GM21423 (cell line): ENCODE data around the gene IMPDH1.

Experiments used
- ATAC-seq: cut with Tn5 transposase; IDR thresholded peaks from one replicate; pipeline ENCODE4 v1.9.1; 2021; ENCODE audit warnings: mild to moderate bottlenecking, moderate library complexity; ENCODE audit not compliant: unreplicated experiment

Gene IMPDH1

DNA sequence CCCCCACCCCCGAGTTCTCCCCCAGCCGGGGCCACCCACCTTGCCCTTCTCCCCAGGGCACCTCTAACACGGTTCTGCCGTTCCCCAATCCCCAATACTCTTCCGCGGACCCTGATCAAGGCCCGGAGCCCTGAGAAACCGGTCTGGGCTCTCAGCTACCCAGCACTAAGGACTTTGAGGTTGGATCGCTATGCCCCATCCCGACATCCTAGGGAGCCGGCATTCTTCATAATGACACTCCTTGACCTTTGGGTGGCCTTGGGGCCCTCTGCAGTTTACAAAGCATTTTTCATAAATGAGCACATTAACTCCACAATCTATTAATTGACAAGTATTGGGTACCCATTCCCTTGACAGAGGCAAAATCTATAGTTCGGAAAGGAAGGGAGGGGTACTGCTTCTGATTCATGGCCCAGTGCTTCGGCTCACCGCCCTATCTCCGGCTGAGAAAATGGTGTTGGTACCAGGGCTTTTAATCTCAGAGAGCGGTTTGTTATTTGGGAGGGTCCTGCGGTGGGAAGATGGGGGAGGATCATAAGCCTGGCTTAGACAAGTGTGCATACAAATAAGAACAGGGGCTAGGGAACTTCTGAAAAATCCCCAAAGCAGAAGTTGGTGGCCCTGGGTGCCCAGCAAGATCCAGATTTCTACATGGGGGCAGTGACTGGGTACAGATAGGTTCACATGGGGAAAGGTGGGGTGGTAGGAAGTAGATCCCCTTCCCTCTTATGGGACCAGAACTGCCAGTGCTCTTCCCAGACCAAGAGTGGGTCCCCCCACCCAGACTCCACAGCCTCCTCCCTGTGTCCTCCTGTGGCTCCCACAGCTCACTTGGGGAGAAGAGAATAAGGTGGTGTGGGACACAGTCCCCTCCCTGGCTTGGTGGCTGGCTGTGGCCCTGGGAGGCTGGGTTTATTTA is 3.2 kb downstream of the IMPDH1 start:
- no peak for ATAC-seq

DNA sequence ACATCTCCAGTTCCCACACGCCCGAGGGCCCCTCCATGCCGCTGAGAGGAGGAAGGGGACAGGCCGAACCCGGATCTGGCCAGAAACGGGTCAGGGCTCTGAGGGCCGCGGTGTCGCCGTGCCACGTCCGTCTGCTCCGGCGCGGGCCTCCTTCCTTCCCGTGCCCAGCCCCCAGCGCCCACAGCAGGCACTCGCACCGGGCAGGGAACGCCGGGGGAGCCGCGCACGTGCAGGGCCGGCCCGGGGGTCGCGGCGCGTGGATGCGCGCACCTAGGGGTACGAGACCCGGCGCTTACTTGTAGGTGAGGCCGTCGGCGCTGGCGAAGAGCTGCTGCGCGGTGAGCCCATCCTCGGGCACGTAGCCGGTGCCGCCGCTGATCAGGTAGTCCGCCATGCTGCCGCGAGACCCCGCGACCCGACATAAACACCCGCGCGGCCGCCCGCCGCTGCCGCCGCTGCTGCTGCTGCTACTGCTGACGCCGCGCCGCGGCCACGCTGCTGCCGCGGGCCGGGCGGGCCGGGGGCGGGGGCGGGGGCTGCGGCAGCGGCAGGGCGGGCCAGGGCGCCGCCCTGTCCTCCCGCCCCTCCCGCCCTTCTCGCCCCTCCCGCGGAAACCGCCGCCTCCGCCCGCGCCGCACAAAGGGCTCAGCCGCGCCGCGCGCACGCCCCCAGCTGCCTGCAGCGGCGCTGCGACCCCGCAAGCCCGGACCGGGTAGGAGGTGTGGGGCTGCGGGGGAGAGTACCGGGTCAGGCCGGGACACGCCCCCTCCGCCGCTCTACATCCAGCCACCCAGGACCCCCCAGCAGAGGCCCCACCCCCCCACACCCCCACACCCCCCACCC is 4.1 kb downstream of the IMPDH1 start:
- ATAC-seq = no peak

DNA sequence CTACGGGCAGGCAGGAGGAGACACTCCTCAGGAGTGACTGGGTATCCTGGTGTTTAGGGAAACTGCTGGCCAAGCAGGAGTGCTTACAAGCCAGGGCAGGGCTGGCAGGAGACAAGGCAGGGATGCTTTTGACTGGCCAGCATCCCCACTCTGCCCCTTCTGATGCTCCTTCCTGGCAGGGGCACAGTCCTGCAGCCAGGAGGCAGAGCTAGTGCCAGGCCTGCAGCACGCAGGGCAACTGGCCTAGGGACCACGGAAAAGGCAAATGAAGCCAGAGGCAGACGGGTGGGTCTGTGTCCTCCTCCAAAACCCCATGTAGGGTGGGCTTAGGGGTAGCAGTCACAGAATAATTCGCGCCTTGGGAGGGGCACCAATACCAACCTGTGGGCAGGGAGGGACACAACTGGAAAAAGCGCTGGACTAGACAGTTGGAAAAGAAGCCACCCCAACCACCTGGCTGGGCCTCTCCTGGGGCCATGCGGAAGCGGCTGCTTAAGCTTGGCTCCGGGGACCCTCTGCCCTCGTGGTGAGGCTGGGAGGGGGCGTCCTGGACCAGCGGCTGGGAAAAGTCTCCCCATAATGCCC is 4.8 kb downstream of the IMPDH1 start:
- no peak for ATAC-seq

DNA sequence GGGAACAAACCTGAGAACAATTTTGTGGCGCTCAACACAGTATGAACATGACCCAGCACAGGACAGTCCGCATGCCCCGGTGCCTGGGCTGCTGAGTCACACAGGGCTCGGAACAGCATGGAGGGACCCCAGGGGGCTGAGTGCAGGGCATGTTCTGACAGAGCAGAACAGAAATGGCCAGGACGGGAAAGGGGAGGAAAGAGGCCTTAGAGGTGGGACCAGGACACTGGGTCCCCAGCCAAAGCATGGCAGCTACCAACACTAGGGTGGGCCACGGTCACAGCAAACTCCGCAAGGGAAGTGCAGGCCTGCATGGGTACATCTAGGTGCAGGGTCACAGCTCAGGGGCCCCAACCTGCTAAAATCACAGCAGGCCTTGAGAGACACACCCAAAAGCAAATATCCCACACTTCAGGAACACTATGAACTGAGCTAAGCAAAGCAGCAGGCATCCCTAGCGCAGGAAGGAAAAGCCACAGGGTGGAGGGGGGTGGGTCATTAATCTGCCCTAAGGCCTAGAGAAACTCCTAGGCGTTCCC is 5.6 kb downstream of the IMPDH1 start:
- ATAC-seq = no peak

DNA sequence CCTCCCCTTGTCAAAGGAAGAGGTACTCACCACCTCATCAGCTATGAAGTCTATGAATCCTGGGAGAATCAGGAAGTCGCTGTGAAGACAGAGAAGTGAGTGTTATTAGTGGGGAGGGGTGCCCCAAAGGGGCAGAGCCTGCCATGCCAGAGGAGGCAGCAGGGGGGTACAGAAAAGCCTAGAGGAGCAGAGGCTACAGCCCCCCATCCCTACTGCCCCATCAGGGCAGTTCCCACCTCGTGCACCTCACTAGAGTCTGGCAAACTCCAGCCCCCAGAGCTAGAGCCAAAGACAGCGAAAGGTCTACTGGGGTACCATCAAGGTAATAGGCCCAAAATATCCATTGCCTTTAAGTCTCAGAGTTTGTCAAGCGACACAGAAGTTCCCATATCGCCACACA is 6.1 kb downstream of the IMPDH1 start:
- no peak for ATAC-seq

DNA sequence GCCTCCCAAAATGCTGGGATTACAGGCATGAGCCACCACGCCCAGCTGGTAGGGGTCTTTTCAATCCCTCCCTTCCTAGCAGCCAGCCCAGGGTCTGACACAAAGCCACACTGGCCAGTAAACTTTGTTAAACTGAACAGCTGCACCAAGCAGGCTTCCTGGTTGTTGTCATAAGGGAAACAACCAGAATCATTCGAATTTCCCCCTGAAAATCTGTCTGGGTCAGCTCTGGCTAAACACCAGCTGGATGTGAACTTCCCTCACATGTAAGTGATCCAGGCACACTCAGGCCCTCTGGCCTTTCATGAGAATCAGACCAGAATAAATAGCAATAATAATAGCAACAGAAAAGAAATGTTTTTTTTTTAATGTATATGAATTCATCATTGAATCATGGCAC is 7.4 kb downstream of the IMPDH1 start:
- ATAC-seq = no peak

DNA sequence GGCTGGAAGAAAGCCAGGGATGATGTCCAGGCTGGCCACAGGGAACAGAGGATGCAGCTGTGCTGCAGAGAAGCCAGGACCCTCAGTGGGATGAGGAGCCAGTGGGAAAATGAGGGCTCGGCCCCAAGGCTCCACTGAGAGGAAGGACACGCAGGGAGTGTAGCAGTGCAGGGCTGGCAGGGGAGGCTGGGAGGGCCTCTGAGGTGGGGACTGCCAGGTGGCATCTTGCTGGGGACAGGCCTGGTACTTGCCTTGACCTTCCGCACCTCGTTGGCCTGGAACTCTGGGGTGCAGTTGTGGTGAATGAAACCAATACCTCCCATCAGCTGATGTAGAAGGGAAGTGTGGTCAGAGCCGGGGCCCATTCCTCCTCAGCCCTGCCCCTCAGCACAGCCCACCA is 9.2 kb downstream of the IMPDH1 start:
- ATAC-seq = no peak

DNA sequence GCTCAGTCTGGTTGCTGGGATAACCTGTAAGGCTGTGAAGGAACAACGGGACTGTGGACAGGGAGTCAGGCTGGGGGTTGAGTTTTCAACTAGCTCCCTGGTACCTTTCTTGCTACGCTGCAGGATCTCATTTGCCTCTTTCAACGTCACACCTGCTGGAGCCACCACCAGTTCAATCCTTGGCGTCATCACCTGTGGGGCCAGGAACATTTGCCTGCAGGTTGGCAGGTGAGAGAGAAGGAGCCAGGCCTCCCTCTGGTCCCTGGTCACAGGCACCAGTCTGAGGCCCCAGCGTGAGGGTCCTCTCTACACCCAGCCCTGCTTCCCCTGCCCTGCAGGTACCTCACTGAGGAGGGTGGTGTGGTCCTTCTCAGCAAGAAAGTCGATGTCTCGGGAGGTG is 9.8 kb downstream of the IMPDH1 start:
- no peak for ATAC-seq

DNA sequence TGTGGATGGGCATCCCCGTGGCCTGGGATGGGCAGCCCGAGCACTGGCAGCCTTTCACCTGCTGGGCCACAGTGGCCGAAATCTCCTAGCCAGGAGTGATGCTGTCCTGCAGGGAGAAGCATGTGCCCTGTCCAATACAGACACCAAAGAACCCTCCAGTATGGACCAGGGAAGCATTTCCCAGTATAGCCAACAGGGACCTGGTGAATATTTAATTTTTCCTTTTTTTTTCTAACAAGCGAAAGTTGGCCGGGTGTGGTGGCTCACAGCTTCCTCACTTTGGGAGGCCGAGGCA is 11.0 kb downstream of the IMPDH1 start:
- ATAC-seq = no peak

DNA sequence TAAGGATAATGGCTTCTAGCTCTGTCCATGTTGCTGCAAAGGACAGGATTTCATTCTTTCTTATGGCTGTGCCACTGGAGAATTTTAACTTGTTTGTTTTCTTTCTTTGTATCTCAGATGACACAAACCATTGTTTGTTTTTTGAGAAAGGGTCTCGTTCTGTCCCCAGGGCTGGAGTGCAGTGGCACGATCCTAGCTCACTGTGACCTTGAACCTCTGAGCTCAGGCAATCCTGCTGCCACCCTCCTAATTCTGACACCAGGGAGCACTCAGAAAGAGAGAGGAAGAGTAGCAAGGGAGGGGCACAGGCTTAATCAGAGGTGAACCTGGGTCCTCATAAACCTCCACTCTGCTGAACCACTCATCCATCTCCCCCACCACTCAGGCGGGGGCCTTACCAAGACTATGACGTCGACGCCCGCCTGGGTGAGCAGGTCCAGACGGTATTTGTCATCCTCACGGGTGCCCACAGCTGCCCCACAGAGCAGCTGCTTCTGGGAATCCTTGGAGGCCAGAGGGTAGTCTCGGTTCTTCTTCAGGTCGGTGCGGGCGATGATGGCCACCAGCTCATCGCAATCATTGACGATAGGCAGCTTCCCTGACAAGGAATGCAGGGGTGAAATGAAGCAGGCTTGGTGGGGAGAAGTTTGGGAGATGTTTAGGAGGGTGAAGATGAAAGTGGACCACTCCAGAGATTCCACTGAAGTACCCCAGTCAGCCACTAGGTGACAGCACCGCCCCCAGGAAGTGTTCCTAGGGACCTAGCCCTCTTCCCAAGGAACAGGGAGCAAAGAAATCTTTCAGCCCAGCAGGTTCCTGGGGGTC is 11.6 kb downstream of the IMPDH1 start:
- no peak for ATAC-seq

DNA sequence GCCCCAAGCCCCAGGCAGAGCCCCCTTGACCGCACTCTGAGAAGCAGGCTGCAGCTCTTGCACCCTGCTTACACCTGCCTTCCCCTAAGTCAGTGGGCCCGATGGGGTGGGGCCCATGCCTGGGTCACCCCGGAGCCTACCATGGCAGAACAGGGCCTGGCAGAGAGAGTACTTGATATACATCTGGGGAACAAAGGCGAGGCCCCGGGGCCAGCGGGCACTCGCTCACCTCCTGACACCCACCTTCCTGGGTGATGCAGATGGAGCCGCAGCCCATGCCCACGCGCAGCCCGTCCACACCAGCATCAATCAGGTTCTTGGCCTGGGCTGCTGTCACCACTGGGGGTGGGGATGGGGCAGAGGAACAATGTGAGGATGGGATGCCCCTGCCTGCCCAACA is 13.4 kb downstream of the IMPDH1 start:
- ATAC-seq = no peak

DNA sequence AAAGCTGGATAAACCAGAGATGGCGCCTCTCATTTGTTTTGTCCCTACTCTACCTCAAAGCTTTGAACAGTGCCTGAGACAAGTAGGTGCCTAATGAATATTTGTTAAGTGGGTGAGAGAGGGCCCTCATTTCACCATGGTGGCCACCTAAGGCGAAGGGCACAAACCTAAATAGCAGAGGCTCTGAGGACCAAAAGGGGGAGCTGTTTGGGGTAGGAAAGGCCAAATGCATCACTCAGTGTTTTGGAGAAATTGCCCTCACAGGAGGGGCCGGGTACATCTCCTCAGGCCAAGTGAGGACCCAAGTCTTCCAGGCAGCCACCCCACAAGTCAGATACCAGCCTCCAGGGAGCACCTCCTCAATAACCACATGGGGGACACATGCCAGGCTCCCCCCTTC is 14.0 kb downstream of the IMPDH1 start:
- ATAC-seq = no peak

DNA sequence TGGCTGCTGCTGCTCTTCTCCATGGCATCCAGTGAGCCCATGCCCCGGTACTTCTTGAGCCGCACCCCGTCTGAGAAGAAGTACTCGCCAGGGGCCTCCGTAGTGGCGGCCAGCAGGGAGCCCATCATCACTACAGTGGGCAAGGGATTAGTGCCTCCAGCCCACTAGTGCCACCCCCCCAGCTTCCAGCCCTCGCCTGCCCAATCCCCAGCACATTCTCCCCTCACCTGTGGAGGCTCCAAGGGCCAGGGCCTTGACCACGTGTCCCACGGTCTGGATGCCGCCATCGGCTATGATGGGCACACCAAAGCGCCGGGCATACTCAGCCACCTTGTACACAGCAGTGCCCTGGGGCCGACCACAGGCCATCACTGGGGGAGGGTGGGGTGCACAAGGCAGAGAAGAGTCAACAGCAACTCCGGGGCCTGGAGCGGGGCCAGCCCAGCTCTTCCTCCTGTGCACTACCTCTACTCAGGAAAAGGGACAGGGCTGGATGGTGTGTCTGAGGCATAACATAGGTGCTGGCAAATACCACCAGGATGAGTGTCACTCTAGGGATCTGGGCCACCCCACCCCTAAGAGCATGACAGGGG is 14.8 kb downstream of the IMPDH1 start:
- ATAC-seq = no peak

DNA sequence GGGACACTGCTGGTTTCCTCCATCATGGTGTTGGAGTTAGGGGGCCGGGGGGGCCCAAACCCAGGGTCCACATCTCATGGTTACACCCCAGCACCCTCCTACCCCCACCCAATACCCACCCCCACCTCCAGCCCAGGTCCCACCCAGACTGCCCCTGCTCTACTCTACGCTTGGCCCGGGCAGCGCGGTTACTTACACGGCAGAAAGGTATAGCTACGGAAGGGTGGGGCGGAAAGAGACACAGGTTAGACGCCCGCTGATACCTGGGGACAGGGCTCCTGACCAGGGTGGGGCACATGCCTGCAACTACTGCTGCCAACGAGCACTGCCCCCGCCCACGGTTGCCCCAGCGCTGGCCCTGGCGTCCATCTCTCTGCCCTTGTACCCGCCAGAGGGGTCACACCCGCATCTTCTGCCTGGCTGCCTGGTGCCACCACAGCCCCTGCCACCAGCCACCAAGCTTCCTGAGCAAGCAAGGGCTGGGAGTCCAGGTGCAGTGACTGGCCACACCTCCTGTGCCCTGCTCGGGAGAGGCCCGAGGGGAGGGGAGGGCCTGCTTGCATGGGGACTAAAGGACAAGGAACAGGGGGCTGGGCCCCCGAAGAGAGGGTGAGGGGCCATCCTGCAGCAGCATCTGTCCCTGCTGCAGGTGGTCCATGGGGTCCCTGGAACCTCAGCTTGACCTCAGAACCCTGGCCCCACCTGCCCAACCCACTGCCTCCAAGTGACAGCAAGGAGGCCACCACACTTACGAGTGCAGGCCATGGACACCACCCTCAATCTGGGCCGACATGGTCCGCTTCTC is 16.1 kb downstream of the IMPDH1 start:
- no peak for ATAC-seq

DNA sequence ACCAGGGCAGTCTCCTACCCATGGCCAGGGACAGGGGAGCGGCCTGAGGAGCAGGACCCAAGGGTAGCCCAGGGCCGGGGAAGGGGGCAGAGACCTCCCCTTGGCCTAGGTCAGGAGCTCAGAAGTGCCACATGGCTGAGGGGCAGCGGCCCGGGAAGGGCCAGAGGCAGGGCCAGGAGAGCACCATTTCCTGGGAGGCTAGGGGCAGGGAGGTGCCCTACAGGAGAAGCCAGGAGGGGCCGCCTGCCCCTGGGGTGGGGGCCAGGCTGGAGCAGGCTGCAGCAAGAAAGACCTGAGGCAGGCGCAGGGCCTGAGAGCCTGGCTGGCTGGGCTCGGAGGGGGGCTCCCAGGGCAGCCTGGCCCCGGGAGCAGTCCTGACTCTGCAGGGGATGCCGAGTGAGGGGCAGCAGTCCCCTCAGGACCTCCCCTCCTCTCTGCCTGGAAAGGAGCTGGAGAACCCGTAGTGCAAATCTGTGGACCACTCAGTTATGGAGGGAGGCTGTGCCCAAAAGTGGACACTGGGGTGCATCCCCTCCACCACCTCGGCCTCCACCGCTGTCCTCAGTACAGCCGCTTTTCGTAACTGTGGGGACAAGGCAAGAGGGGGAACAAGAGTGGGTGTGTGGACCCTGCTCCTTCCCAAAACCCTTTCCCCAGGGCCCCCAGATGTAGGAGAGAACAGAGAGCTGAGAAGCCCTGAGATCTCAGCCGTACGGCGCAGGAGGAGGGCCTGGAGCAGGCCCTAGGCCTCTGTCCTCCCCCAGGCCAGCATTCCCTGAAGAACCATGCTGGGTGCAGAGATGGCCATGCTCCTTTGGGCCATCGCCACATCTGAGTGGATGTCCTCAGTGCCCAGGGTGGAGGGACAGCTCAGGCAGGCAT is 17.1 kb downstream of the IMPDH1 start:
- no peak for ATAC-seq

DNA sequence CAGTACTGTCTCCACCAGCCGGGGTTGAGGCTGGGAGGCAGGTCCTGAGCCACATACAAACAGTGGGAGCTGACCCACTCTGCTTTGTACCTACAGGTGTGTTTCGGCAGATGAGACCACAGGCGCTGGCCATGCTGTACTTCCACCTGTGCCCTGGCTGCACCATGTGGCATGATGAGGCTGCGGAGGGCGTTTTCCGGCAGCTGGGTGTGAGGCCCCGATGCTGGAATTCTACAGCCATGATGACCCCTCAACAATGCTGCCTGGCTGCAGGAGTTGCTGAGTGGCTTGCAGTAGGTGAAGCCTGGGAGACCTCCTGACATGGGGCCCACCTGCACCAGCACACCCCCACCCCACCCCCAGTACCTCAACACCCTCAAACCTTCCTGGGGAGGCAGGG is 18.0 kb downstream of the IMPDH1 start:
- ATAC-seq = no peak

DNA sequence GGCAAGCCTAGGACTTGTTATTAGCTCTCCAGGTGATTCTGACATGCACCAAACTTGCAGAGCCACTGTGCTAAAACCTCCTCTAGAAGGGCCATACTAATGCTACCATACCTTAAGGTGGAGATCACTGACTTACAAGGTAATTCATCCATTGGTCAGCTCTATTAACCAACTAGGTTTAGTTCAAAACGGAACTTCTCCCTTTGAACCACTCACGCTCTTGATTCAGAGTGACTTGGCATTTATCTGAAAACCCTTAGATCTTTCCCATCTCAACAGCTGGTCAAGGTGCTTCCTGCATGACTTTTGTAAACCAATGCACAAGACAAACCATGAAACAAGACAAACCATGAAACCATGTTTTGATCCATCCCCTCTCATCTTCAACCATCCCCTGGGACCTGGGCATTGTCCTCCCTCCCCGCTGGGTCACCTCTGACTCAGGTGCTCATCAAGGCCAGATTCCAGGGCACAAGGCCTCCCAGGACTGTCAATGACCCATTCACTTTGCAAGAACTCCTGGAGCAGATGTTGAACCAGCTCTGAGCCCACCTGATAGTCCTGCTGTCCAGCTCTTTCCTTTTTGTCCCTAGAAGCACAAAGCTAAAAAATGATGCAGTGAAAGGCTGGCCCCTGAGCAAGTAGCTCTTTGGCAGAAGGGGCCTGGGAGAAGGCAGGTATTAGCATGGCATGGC is 18.8 kb downstream of the IMPDH1 start:
- ATAC-seq = no peak
